NCI-H2029 (cell line): ENCODE results near the gene UPK3A.

Source experiments
- DNase-seq: peaks from one replicate; lab custom pipeline; 2025; lab: John Stamatoyannopoulos, UW

The UPK3A gene

DNA sequence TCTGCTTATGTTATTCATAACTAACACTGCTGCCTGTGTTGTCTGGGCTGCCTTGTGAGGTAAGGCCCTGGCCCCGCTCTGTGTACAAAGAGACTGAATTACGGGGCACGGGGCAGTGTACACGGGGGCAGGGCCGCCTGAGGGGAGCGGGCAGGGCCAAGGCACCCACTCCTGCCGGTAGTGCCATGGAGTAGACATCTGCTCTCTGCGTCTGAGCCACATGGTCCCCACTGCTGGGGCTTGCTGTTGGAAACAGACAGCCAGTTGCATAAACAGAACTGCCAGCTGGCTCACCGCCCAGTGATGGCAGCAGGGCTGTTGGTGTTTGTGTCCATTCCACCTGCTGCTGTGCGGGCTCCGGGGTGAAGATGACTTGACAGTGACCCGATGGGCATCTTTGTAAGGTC is 44.8 kb downstream of the UPK3A start:
- peak; percentile 93 for DNase-seq

GRCh38 chr22:45330548-45330947 is 45.8 kb downstream of the UPK3A start:
- DNase-seq: no peak

- no peak for DNase-seq
Measured at GRCh38 chr22:45331486-45331885, 46.7 kb downstream of the UPK3A start.

DNA sequence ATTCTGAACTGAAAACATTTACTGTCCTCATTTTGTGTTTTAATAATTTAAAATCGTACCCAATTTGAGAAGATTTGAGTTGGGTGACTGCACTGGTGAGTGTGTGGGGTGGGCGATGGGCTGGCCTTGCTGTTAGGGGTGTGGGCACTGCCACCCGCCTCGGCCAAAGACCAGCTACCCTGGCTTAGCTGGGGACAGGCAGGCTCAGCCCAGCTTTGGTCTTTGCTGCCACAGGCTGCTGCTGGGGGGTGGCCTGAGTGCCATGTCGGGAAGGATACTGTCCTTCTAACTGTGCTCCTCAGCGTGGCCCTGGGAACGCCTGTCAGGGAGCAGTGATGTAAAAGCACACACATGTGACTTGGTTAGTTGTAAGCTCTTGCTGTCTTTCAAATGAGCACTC is 47.3 kb downstream of the UPK3A start:
- DNase-seq: no peak

DNA sequence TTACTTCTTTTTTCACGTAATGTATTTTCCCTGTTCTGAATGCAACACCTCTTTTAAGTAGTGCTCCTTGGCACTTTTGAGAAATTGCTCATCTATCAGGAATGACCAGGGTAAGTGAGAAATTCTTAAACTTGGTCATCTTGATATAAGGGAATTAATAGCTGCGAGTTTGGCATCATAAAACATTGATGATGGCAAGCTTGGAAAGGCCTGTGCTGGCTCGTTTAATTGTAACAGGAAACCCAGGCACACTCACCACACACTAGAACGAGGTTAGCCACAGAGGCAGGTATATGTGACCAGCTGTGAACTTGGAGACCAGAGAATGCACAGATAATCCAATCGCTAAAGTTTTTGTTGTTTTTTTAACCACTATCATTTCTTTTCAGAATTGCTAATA is 49.3 kb downstream of the UPK3A start:
- DNase-seq: no peak

DNA sequence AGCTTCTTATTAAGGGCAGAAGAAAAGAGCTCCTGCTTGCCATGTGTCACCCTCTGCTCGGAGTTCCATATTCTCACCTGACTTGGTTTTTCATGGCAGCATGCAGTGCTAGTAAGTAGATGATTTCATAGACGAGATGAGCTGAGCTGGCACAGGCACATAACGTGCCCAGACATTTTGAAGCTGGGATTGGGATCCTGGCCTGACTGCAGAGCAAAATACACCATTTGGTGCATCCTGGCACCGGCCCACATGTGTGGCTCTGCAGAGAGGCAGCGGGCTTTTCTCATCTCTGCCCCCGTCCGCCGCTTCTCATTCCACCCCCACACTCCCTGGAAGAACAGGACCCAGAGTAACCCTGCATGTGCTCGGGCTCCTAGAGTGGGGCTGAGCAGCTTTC is 49.8 kb downstream of the UPK3A start:
- no peak for DNase-seq

GRCh38 chr22:45335021-45335818 is 50.5 kb downstream of the UPK3A start:
- DNase-seq: peak; percentile 66

DNA sequence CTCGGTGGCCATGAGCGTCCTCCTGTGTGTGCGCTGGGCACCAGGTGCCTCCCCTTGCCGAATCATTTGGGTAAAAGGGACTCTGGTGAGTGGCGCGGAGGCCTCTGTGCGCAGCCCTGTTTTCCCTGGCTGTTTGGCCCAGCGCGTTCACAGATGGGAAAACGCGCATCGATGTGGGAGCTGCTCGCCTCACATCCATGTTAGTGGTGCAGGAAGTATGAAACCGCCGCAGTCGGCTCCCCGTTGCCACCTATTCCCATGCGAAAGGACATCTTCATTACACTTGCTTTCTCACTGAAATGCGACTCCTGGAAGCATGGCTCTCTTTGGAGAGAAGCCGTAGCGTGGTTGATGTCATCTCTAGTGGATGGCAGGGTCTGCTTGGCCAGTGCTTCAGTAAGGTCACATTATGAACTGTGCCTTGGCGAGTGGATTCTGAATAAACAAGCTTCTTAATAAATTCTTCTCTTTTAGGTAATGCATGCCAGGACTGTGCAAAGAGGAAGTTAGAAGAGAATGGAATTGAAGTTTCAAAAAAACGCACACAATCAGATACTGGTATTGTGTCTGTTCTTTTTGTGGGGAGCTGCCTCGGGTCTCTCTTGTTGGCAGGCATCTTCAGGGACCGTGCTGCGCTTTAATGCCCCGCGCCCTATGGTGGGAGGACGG is 51.2 kb downstream of the UPK3A start:
- DNase-seq: no peak

GRCh38 chr22:45336971-45337431 is 52.3 kb downstream of the UPK3A start:
- DNase-seq: peak; percentile 88

DNA sequence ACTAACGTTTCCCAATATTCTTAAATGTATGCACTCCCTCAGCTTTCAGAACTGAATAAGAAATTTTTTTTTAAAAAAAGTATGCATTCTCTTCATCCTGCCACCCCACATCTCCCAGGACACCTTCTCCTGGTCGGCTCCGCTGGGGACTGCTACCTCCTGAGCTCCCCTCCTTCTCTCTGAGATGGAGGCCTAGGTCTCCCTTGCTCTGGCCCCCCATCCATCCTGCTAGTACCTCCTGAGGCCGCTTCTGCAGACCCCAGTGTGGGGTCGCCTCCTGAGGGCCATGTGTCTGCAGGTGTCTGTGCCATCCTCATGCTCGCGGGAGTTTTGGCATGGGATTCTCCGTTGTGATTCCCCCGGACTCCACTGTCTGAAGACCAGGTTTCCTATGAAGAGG is 52.8 kb downstream of the UPK3A start:
- DNase-seq: no peak

DNA sequence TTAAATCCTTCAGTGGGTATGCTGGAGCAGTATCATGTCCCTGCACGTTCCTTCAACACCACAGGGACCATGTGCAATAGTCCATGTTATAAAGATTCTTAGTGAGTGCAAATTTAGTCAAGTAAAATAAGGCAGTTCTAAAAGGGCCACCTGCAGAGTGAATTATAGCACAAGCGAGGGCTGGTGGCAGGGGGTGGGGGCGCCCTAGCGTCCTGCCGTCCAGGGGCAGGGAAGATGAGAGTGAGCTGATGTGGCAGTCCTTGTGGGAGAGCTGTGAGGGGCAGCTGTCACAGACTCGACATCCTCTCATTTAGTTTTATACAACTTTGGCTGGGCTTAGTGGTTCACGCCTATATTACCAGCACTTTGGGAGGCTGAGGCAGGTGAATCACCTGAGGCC is 54.0 kb downstream of the UPK3A start:
- no peak for DNase-seq

DNA sequence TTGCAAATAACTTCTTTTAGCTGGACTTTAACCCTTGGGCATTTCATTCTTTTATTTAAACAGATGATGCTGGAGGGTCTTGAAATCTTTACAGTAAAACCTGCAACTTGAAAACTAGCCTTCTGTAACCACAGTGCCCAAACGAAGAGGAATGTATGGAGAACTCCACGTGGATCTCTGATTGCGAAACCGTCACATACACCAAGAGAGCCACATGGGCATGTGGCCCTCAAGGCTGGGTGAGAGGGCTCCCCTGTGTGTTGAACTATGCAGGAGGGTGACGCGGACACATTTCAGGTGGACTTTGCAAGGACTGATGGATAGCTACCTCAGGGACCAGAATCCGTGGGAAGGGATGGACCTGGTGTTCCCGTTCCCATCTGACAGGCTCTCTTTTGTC is 55.6 kb downstream of the UPK3A start:
- no peak for DNase-seq

DNA sequence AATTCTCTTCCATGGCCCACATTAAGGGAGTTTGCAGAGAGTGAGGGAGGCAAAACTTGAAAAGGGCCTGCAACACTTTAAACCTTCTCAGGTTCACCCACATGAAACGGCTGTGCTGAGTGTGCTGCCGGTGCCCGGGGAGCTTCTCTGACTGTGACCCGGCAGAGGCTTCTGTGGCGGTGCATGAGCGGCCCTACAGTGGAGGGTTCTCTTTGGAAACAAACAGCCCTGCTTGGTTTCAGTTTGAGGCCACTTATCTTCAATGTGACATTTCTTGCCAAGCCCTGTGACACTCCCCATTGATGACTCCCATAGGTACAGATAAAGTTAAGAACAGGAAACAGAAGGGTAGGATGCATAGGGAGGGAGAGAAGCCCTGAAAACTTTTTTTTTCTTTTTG is 56.7 kb downstream of the UPK3A start:
- DNase-seq: peak; percentile 30

GRCh38 chr22:45343143-45343542 is 58.4 kb downstream of the UPK3A start:
- DNase-seq: no peak

DNA sequence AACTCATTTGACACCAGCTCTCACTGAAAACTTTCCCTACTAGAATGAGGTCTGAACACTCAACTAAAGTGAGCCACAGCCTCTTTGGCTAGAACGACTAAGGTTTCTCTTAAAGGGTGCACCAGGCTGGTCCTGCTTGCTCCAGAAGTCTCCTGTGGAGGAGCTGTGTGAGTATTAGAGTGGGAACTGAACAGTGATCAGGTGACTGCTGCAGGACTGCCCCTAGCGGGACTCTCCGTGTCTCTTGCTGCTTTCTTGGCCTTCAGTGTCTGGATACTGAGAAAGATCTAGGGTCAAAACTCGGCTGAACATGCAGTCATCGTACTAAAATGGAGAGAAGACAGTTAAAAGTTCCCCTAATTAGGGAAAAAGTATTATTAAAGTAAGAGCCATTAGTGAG is 59.6 kb downstream of the UPK3A start:
- no peak for DNase-seq
